SHP77 (cell line): ENCODE results near the gene SELENOS.

Source experiments
- DNase-seq, 2 experiments: peaks; one replicate each; lab custom pipeline; 2025; lab: John Stamatoyannopoulos, UW

The SELENOS gene

GRCh38 chr15:101276501-101277037 is 716 bp downstream of the SELENOS start:
- peak; percentile 9 to 14 for DNase-seq

- DNase-seq, result no peak
Measured at GRCh38 chr15:101275018-101275417, 2.3 kb downstream of the SELENOS start.

GRCh38 chr15:101273534-101273933 is 3.8 kb downstream of the SELENOS start:
- no peak for DNase-seq

- no peak for DNase-seq
Measured at GRCh38 chr15:101272584-101272983, 4.7 kb downstream of the SELENOS start.

GRCh38 chr15:101269479-101270223 is 7.6 kb downstream of the SELENOS start:
- peak in 1 of 2 experiments; percentile 2 for DNase-seq

- no peak for DNase-seq
Measured at GRCh38 chr15:101267320-101268104, 9.8 kb downstream of the SELENOS start.

GRCh38 chr15:101266787-101267186 is 10.5 kb downstream of the SELENOS start:
- no peak for DNase-seq

- DNase-seq, result no peak
Measured at GRCh38 chr15:101266034-101266433, 11.3 kb downstream of the SELENOS start.

GRCh38 chr15:101264911-101265641 is 12.2 kb downstream of the SELENOS start:
- no peak for DNase-seq

- DNase-seq, result no peak
Measured at GRCh38 chr15:101264011-101264410, 13.3 kb downstream of the SELENOS start.

GRCh38 chr15:101262551-101262950 is 14.7 kb downstream of the SELENOS start:
- DNase-seq, result no peak

GRCh38 chr15:101258238-101259144 is 18.8 kb downstream of the SELENOS start:
- peak; percentile 20 to 37 for DNase-seq

- no peak for DNase-seq
Measured at GRCh38 chr15:101256757-101257156, 20.5 kb downstream of the SELENOS start.

GRCh38 chr15:101255615-101256241 is 21.6 kb downstream of the SELENOS start:
- DNase-seq, result no peak

GRCh38 chr15:101255051-101255395 is 22.3 kb downstream of the SELENOS start:
- DNase-seq, result no peak

GRCh38 chr15:101254157-101255050 is 22.9 kb downstream of the SELENOS start:
- no peak for DNase-seq

GRCh38 chr15:101252836-101253235 is 24.4 kb downstream of the SELENOS start:
- DNase-seq, result no peak

GRCh38 chr15:101251830-101252820 is 25.2 kb downstream of the SELENOS start, which contains the start of gene CHSY1:
Gene CHSY1 (minus strand): TSS chr15:101252048. CDS start chr15:101251456, 592 bp downstream.
- DNase-seq, result peak; percentile 44 to 73
